Measurements from ENCODE around the gene TRPM1.

DNA sequence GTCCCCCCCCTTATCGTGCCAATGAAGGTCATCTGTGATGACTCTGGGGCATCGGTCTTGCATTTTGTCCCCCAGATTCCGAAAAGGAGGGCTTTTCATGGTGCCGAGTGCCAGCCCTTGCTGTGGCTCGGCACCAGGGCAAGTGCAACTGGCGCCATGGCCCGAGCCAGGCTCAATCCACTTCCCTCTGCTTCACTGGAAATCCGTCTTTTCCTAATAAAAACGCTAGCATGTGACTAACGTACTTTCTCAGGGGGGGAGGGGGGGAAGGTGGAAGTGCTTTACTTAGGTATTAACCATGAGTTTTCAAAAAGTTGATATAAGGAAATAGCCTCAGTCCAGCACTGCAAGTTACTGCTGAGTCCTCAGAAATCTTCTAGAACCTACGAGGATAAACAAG, 20.5 kb downstream of the TRPM1 start:
- TF ChIP-seq CTCF (conservative IDR thresholded peaks at IDR 0.05; ENCODE audit: low read length) (no peak), EZH2phosphoT487 (IDR thresholded peaks at IDR 0.05; ENCODE audit: borderline replicate concordance, low read depth, low read length) (no peak)

Data from OCI-LY7 (cell line).